ENCODE data around the gene AGER. TPM values are rescaled to one million over a fixed set of nuclear protein-coding genes. Genes with fewer than 3 reads are reported as not detected.
A peak's percentile ranks its signal among the peaks of the same experiment; 100 is the strongest.

The AGER gene
- total RNA-seq, 1 donor = 0.81 TPM

GRCh38 chr6:32174416-32174815 is 9.6 kb downstream of the AGER start:
- DNase-seq (ENCODE audit: low read depth in 2 of 3, low spot score in 2 of 3) = no peak

- DNase-seq (ENCODE audit: low read depth in 2 of 3, low spot score in 2 of 3) = no peak
Observed at GRCh38 chr6:32173051-32173727, 10.9 kb downstream of the AGER start.

GRCh38 chr6:32171234-32171633 is 12.8 kb downstream of the AGER start:
- no peak for DNase-seq (ENCODE audit: low read depth in 2 of 3, low spot score in 2 of 3)

GRCh38 chr6:32170294-32170693 is 13.8 kb downstream of the AGER start:
- DNase-seq (ENCODE audit: low read depth in 2 of 3, low spot score in 2 of 3) = no peak

GRCh38 chr6:32168807-32169591 is 15.1 kb downstream of the AGER start:
- DNase-seq (ENCODE audit: low read depth in 2 of 3, low spot score in 2 of 3) = no peak

GRCh38 chr6:32168350-32168749 is 15.7 kb downstream of the AGER start:
- no peak for DNase-seq (ENCODE audit: low read depth in 2 of 3, low spot score in 2 of 3)

- DNase-seq (ENCODE audit: low read depth in 2 of 3, low spot score in 2 of 3) = no peak
Observed at GRCh38 chr6:32167761-32168262, 16.2 kb downstream of the AGER start.

GRCh38 chr6:32167154-32167760 is 16.8 kb downstream of the AGER start:
- DNase-seq (ENCODE audit: low read depth in 2 of 3, low spot score in 2 of 3) = no peak

GRCh38 chr6:32166411-32167061 is 17.5 kb downstream of the AGER start:
- no peak for DNase-seq (ENCODE audit: low read depth in 2 of 3, low spot score in 2 of 3)

GRCh38 chr6:32164295-32164694 is 19.8 kb downstream of the AGER start, which contains the start of gene EGFL8:
EGFL8 (plus strand) TSS chr6:32164595; CDS start chr6:32166166, 1,571 bp downstream.
- no peak for DNase-seq (ENCODE audit: low read depth in 2 of 3, low spot score in 2 of 3)

GRCh38 chr6:32163559-32164258 is 20.3 kb downstream of the AGER start:
- DNase-seq (ENCODE audit: low read depth in 2 of 3, low spot score in 2 of 3) = no peak

- no peak for DNase-seq (ENCODE audit: low read depth in 2 of 3, low spot score in 2 of 3)
Observed at GRCh38 chr6:32158052-32158451, 26.0 kb downstream of the AGER start.

- DNase-seq (ENCODE audit: low read depth in 2 of 3, low spot score in 2 of 3) = no peak
Observed at GRCh38 chr6:32156891-32157290, 27.2 kb downstream of the AGER start.

GRCh38 chr6:32154514-32155161 is 29.4 kb downstream of the AGER start:
- DNase-seq (ENCODE audit: low read depth in 2 of 3, low spot score in 2 of 3) = peak in 2 of 3 donors; percentile 78 to 83

- DNase-seq (ENCODE audit: low read depth in 2 of 3, low spot score in 2 of 3) = peak in 2 of 3 donors; percentile 93 to 97
Observed at GRCh38 chr6:32153564-32154513, 30.2 kb downstream of the AGER start, which contains the start of gene PPT2. PPT2 (plus strand) TSS chr6:32154141; CDS start chr6:32154595, 454 bp downstream.

- DNase-seq (ENCODE audit: low read depth in 2 of 3, low spot score in 2 of 3) = peak in 1 of 3 donors; percentile 37
Observed at GRCh38 chr6:32152769-32153563, 31.1 kb downstream of the AGER start.

GRCh38 chr6:32151863-32152768 is 31.9 kb downstream of the AGER start, which contains the start of gene PRRT1:
PRRT1 (minus strand) TSS chr6:32151939; CDS start chr6:32151827, 112 bp downstream.
- DNase-seq (ENCODE audit: low read depth in 2 of 3, low spot score in 2 of 3) = no peak

Measured in hematopoietic multipotent progenitor cell (in vitro differentiated cells).